ENCODE results near the gene PRKAA1. TPM values are rescaled to one million over a fixed set of nuclear protein-coding genes. Genes with fewer than 3 reads are reported as not detected.

The PRKAA1 gene
- total RNA-seq, 2 experiments from 2014 or later, result 102 to 105 TPM

- Mint-ChIP-seq H3K4me3 (no peak overlapping the region), H3K4me1 (ENCODE audit: low read depth) (no peaks in the 10 kb centered on the region), H3K36me3 (ENCODE audit: low read depth) (peaks cover 70% of the 10 kb centered on the region), H3K9me3 (no peaks in the 10 kb centered on the region), H3K27ac (no peak overlapping the region), H3K27me3 (no peaks in the 10 kb centered on the region)
- Histone ChIP-seq H3K4me1 (ENCODE audit: insufficient read depth, low read length) (no peaks in the 10 kb centered on the region), H3K36me3 (ENCODE audit: insufficient read depth, low read length) (peaks cover 65% of the 10 kb centered on the region), H3K4me3 (ENCODE audit: low read length) (no peak overlapping the region), H3K9me3 (ENCODE audit: control insufficient read depth in 1 of 2, insufficient read depth in 1 of 2, low read length in 2 of 2) (no peaks in the 10 kb centered on the region), H3K27me3 (ENCODE audit: control insufficient read depth in 1 of 2, insufficient read depth in 2 of 2, low read length in 2 of 2) (no peaks in the 10 kb centered on the region), H3K27ac (ENCODE audit: low read depth in 1 of 2, low read length in 2 of 2) (no peak overlapping the region)
- ATAC-seq (ENCODE audit: poor library complexity) (no peak), DNase-seq (no peak)
- TF ChIP-seq CTCF (IDR thresholded peaks at IDR 0.05), result no peak
- CTCF ChIA-PET, result interaction anchor here (0.7 kb wide), 1 partner anchor 168 kb away, joined by 3 read pairs; no protein-coding TSS in a partner anchor
- POLR2A ChIA-PET, result no interaction called here
- intact Hi-C loops (cut with DNase I, micrococcal nuclease), result no loop called here
These were observed 35.5 kb downstream of the PRKAA1 start for GRCh38 chr5:40762705-40763104.

- no peak for TF ChIP-seq CTCF (IDR thresholded peaks at IDR 0.05)
- Mint-ChIP-seq H3K36me3 (ENCODE audit: low read depth) (peaks cover 26% of the 10 kb centered on the region), H3K4me1 (ENCODE audit: low read depth) (peaks cover 12% of the 10 kb centered on the region), H3K27me3 (no peaks in the 10 kb centered on the region), H3K9me3 (no peaks in the 10 kb centered on the region), H3K4me3 (peak overlapping the region; percentile 70), H3K27ac (peak overlapping the region; percentile 14)
- DNase-seq (no peak), ATAC-seq (ENCODE audit: poor library complexity) (no peak)
- Histone ChIP-seq H3K27ac (ENCODE audit: low read depth in 1 of 2, low read length in 2 of 2) (no peak overlapping the region), H3K4me3 (ENCODE audit: low read length) (no peak overlapping the region), H3K4me1 (ENCODE audit: insufficient read depth, low read length) (peaks cover 14% of the 10 kb centered on the region), H3K9me3 (ENCODE audit: control insufficient read depth in 1 of 2, insufficient read depth in 1 of 2, low read length in 2 of 2) (no peaks in the 10 kb centered on the region), H3K27me3 (ENCODE audit: control insufficient read depth in 1 of 2, insufficient read depth in 2 of 2, low read length in 2 of 2) (no peaks in the 10 kb centered on the region), H3K36me3 (ENCODE audit: insufficient read depth, low read length) (peaks cover 13% of the 10 kb centered on the region)
- CTCF ChIA-PET, result no interaction called here
- POLR2A ChIA-PET, result interaction anchor here (0.6 kb wide), 1 partner anchor 11 kb away, joined by 3 read pairs; no protein-coding TSS in a partner anchor
- intact Hi-C loops (cut with DNase I, micrococcal nuclease), result loop anchor here (2.0 to 10.0 kb wide), 3 partner anchors 70 to 1803 kb away; partner anchors contain the start of gene RPL37 (in 1 of the 2)
These were observed 40.8 kb downstream of the PRKAA1 start for GRCh38 chr5:40757400-40757799.

GRCh38 chr5:40755407-40756365 is 42.5 kb downstream of the PRKAA1 start, which contains the start of gene TTC33:
Gene TTC33 (minus strand): TSS chr5:40755961. CDS start chr5:40747018, 8,943 bp downstream.
- H3K4me3 ChIP-seq (ENCODE audit: low read length), result peak within 1 kb of the TSS; percentile 89
- peak; percentile 86 to 96 (median 92) for DNase-seq
- H3K27me3 ChIP-seq (ENCODE audit: control insufficient read depth in 1 of 2, insufficient read depth in 2 of 2, low read length in 2 of 2), result no peaks in the 10 kb centered on the region
- peaks cover 4% of the 10 kb centered on the region for H3K36me3 ChIP-seq (ENCODE audit: insufficient read depth, low read length)
- Mint-ChIP-seq H3K4me3 (no peak within 1 kb of the TSS), H3K4me1 (ENCODE audit: low read depth) (peaks cover 25% of the 10 kb centered on the region), H3K27me3 (no peaks in the 10 kb centered on the region), H3K9me3 (no peaks in the 10 kb centered on the region), H3K27ac (no peak within 1 kb of the TSS), H3K36me3 (ENCODE audit: low read depth) (peaks cover 22% of the 10 kb centered on the region)
- ChIA-PET POLR2A (interaction anchor here (0.7 to 1.8 kb wide), 7 partner anchors 14 to 345 kb away, joined by 3 to 7 read pairs (median 3); partner anchors contain the start of genes PRKAA1 and PTGER4), CTCF (interaction anchor here (0.8 to 1.6 kb wide), 4 partner anchors 17 to 807 kb away, joined by 3 to 6 read pairs (median 3); partner anchors contain the start of gene PRKAA1)
- peak; percentile 51 for TF ChIP-seq CTCF (IDR thresholded peaks at IDR 0.05)
- H3K9me3 ChIP-seq (ENCODE audit: control insufficient read depth in 1 of 2, insufficient read depth in 1 of 2, low read length in 2 of 2), result no peaks in the 10 kb centered on the region
- peak within 1 kb of the TSS; percentile 87 to 89 for H3K27ac ChIP-seq (ENCODE audit: low read depth in 1 of 2, low read length in 2 of 2)
- H3K4me1 ChIP-seq (ENCODE audit: insufficient read depth, low read length), result peaks cover 14% of the 10 kb centered on the region
- intact Hi-C loops (cut with DNase I, micrococcal nuclease), result loop anchor here (1.0 to 10.0 kb wide), 7 partner anchors 42 to 1801 kb away; partner anchors contain the start of genes RPL37 (in 2 of the 2) and PRKAA1 (in 1 of the 2)
- ATAC-seq (ENCODE audit: poor library complexity), result peak; percentile 80
